Stimulated activated naive CD8-positive, alpha-beta T cell treated with anti-CD3 and anti-CD28 coated beads, Interleukin-15, Interleukin-2, amounts not matched to agents 100 ng/mL and 50 ng/mL, for 24 hours (primary cell): ENCODE results near the gene HECTD4.
A peak's percentile ranks its signal among the peaks of the same experiment; 100 is the strongest.

ENCODE experiments used
- H3K27ac Mint-ChIP-seq: one replicate; pipeline ENCODE4 v1.8.0; 2021; ENCODE audit warnings: mild to moderate bottlenecking, mixed read lengths
- H3K27me3 Mint-ChIP-seq: one replicate; pipeline ENCODE4 v1.8.0; 2021; ENCODE audit warnings: mixed read lengths
- H3K36me3 Mint-ChIP-seq: one replicate; pipeline ENCODE4 v1.8.0; 2021; ENCODE audit warnings: low read depth, mixed read lengths
- H3K4me1 Mint-ChIP-seq: one replicate; pipeline ENCODE4 v1.8.0; 2021; ENCODE audit warnings: low read depth, mixed read lengths
- H3K4me3 Mint-ChIP-seq: one replicate; pipeline ENCODE4 v1.8.0; 2021; ENCODE audit warnings: mild to moderate bottlenecking, mixed read lengths
- H3K9me3 Mint-ChIP-seq: one replicate; pipeline ENCODE4 v1.8.0; 2021; ENCODE audit warnings: mixed read lengths

HECTD4 gene

GRCh38 chr12:112190231-112191025, 191.8 kb downstream of the HECTD4 start:
- peaks cover 26% of the 10 kb centered on the region for H3K36me3 Mint-ChIP-seq

GRCh38 chr12:112188130-112188830, 194.0 kb downstream of the HECTD4 start:
- Mint-ChIP-seq H3K36me3 (peaks cover 39% of the 10 kb centered on the region), H3K27ac (no peak overlapping the region), H3K4me3 (no peak overlapping the region), H3K9me3 (no peaks in the 10 kb centered on the region), H3K27me3 (no peaks in the 10 kb centered on the region), H3K4me1 (peaks cover 8% of the 10 kb centered on the region)

More at GRCh38 chr12:112190231-112191025, 191.8 kb downstream of the HECTD4 start:
- no peak overlapping the region for H3K4me3 Mint-ChIP-seq
- no peak overlapping the region for H3K27ac Mint-ChIP-seq
- no peaks in the 10 kb centered on the region for H3K4me1 Mint-ChIP-seq
- H3K27me3 Mint-ChIP-seq = no peaks in the 10 kb centered on the region
- no peaks in the 10 kb centered on the region for H3K9me3 Mint-ChIP-seq

- Mint-ChIP-seq H3K9me3 (no peaks in the 10 kb centered on the region), H3K4me3 (no peak overlapping the region), H3K4me1 (peaks cover 24% of the 10 kb centered on the region), H3K27ac (no peak overlapping the region), H3K27me3 (no peaks in the 10 kb centered on the region), H3K36me3 (peaks cover 39% of the 10 kb centered on the region)
Observed at GRCh38 chr12:112185093-112185923, 196.9 kb downstream of the HECTD4 start.

- H3K4me1 Mint-ChIP-seq = peaks cover 25% of the 10 kb centered on the region
- no peaks in the 10 kb centered on the region for H3K9me3 Mint-ChIP-seq
- no peaks in the 10 kb centered on the region for H3K27me3 Mint-ChIP-seq
- no peak overlapping the region for H3K4me3 Mint-ChIP-seq
- no peak overlapping the region for H3K27ac Mint-ChIP-seq
- peaks cover 39% of the 10 kb centered on the region for H3K36me3 Mint-ChIP-seq
Observed at GRCh38 chr12:112184056-112184887, 198.0 kb downstream of the HECTD4 start.

- Mint-ChIP-seq H3K27ac (peak overlapping the region; percentile 78), H3K36me3 (peaks cover 39% of the 10 kb centered on the region), H3K27me3 (no peaks in the 10 kb centered on the region), H3K9me3 (no peaks in the 10 kb centered on the region), H3K4me3 (peak overlapping the region; percentile 48), H3K4me1 (peaks cover 25% of the 10 kb centered on the region)
Observed at GRCh38 chr12:112183141-112184021, 198.8 kb downstream of the HECTD4 start.

- no peaks in the 10 kb centered on the region for H3K9me3 Mint-ChIP-seq
- peak overlapping the region; percentile 58 for H3K27ac Mint-ChIP-seq
- no peaks in the 10 kb centered on the region for H3K27me3 Mint-ChIP-seq
- H3K36me3 Mint-ChIP-seq = peaks cover 39% of the 10 kb centered on the region
- H3K4me1 Mint-ChIP-seq = peaks cover 25% of the 10 kb centered on the region
- H3K4me3 Mint-ChIP-seq = no peak overlapping the region
Observed at GRCh38 chr12:112182499-112182898, 199.7 kb downstream of the HECTD4 start.

GRCh38 chr12:112180422-112180821, 201.8 kb downstream of the HECTD4 start:
- Mint-ChIP-seq H3K36me3 (peaks cover 42% of the 10 kb centered on the region), H3K9me3 (no peaks in the 10 kb centered on the region), H3K4me1 (peaks cover 25% of the 10 kb centered on the region), H3K27me3 (no peaks in the 10 kb centered on the region), H3K27ac (peak overlapping the region; percentile 77), H3K4me3 (no peak overlapping the region)

GRCh38 chr12:112179916-112180315, 202.3 kb downstream of the HECTD4 start:
- Mint-ChIP-seq H3K27ac (no peak overlapping the region), H3K36me3 (peaks cover 47% of the 10 kb centered on the region), H3K4me3 (no peak overlapping the region), H3K9me3 (no peaks in the 10 kb centered on the region), H3K4me1 (peaks cover 25% of the 10 kb centered on the region), H3K27me3 (no peaks in the 10 kb centered on the region)

GRCh38 chr12:112179341-112179740, 202.9 kb downstream of the HECTD4 start:
- peaks cover 25% of the 10 kb centered on the region for H3K4me1 Mint-ChIP-seq
- peaks cover 45% of the 10 kb centered on the region for H3K36me3 Mint-ChIP-seq
- no peaks in the 10 kb centered on the region for H3K27me3 Mint-ChIP-seq
- H3K9me3 Mint-ChIP-seq = no peaks in the 10 kb centered on the region
- H3K4me3 Mint-ChIP-seq = no peak overlapping the region
- no peak overlapping the region for H3K27ac Mint-ChIP-seq

- Mint-ChIP-seq H3K9me3 (no peaks in the 10 kb centered on the region), H3K27me3 (no peaks in the 10 kb centered on the region), H3K4me1 (peaks cover 22% of the 10 kb centered on the region), H3K27ac (no peak overlapping the region), H3K36me3 (peaks cover 42% of the 10 kb centered on the region), H3K4me3 (no peak overlapping the region)
Observed at GRCh38 chr12:112178796-112179195, 203.4 kb downstream of the HECTD4 start.

- Mint-ChIP-seq H3K9me3 (no peaks in the 10 kb centered on the region), H3K27ac (no peak overlapping the region), H3K4me3 (no peak overlapping the region), H3K27me3 (no peaks in the 10 kb centered on the region), H3K36me3 (peaks cover 41% of the 10 kb centered on the region), H3K4me1 (peaks cover 6% of the 10 kb centered on the region)
Observed at GRCh38 chr12:112176321-112177010, 205.8 kb downstream of the HECTD4 start.

- Mint-ChIP-seq H3K27ac (peak overlapping the region; percentile 24), H3K9me3 (no peaks in the 10 kb centered on the region), H3K36me3 (peaks cover 32% of the 10 kb centered on the region), H3K4me1 (peaks cover 4% of the 10 kb centered on the region), H3K4me3 (no peak overlapping the region), H3K27me3 (no peaks in the 10 kb centered on the region)
Observed at GRCh38 chr12:112175361-112176155, 206.7 kb downstream of the HECTD4 start.
